ENCODE results near the gene LEF1. TPM values are rescaled to one million over a fixed set of nuclear protein-coding genes. Genes with fewer than 3 reads are reported as not detected.

LEF1 gene
- polyA plus RNA-seq, 1 donor (not counting 4 experiments of a cell fraction or from before 2014, with no cell fraction given): 1.5 TPM

- FAIRE-seq: no peak
Observed at GRCh38 chr4:108159845-108160244, 8.9 kb downstream of the LEF1 start.

GRCh38 chr4:108157655-108158054 is 11.1 kb downstream of the LEF1 start:
- no peak for FAIRE-seq
- no peaks in the 10 kb centered on the region for H3K36me3 ChIP-seq (ENCODE audit: control insufficient read depth in 2 of 2, extremely low read depth in 1 of 2, insufficient read depth in 2 of 2, low read length in 2 of 2)
- no peaks in the 10 kb centered on the region for H4K20me1 ChIP-seq (ENCODE audit: control insufficient read depth, extremely low read depth, insufficient read depth, low read length)
- H3K9me3 ChIP-seq (ENCODE audit: control insufficient read depth, low read depth, low read length): no peaks in the 10 kb centered on the region
- H3K79me2 ChIP-seq (ENCODE audit: control insufficient read depth, insufficient read depth, low read length): no peaks in the 10 kb centered on the region
- TF ChIP-seq CTCF (optimal IDR thresholded peaks at IDR 0.05 in 1 of 3, IDR thresholded peaks at IDR 0.05 in 1 of 3, conservative IDR thresholded peaks at IDR 0.05 in 1 of 3; ENCODE audit: extremely low read depth in 1 of 3, insufficient read depth in 2 of 3, low read length in 3 of 3): no peak
- no peak for TF ChIP-seq EZH2 (IDR thresholded peaks at IDR 0.05; ENCODE audit: low read length)
- H3K9me1 ChIP-seq (ENCODE audit: control insufficient read depth, extremely low read depth, insufficient read depth, low read length): no peaks in the 10 kb centered on the region
- H3K9ac ChIP-seq (ENCODE audit: control insufficient read depth, extremely low read depth, insufficient read depth, low read length): no peak overlapping the region
- H3K27ac ChIP-seq (ENCODE audit: control insufficient read depth, insufficient read depth, low read length): no peak overlapping the region
- no peak for DNase-seq (ENCODE audit: low read depth, low spot score)
- dilution Hi-C loops (cut with MboI; ENCODE audit: extremely low pct_ligation_motif_present, low sequenced_read_pairs): no loop called here
- H3K27me3 ChIP-seq (ENCODE audit: control insufficient read depth, extremely low read depth, insufficient read depth, low read length): peaks cover 23% of the 10 kb centered on the region
- H3K4me3 ChIP-seq (ENCODE audit: control insufficient read depth in 2 of 3, extremely low read depth in 1 of 3, insufficient read depth in 2 of 3, low read depth in 1 of 3, low read length in 3 of 3): no peak overlapping the region
- H3K4me2 ChIP-seq (ENCODE audit: control insufficient read depth, extremely low read depth, insufficient read depth, low read depth, low read length): no peak overlapping the region
- no peak overlapping the region for H2AFZ ChIP-seq (ENCODE audit: control insufficient read depth, low read length)
- no peaks in the 10 kb centered on the region for H3K4me1 ChIP-seq (ENCODE audit: control insufficient read depth, extremely low read depth, insufficient read depth, low read length)

More at GRCh38 chr4:108159845-108160244, 8.9 kb downstream of the LEF1 start:
- no peak overlapping the region for H2AFZ ChIP-seq (ENCODE audit: control insufficient read depth, low read length)
- TF ChIP-seq CTCF (optimal IDR thresholded peaks at IDR 0.05 in 1 of 3, IDR thresholded peaks at IDR 0.05 in 1 of 3, conservative IDR thresholded peaks at IDR 0.05 in 1 of 3; ENCODE audit: extremely low read depth in 1 of 3, insufficient read depth in 2 of 3, low read length in 3 of 3): no peak
- no peak for TF ChIP-seq EZH2 (IDR thresholded peaks at IDR 0.05; ENCODE audit: low read length)
- no peaks in the 10 kb centered on the region for H3K9me1 ChIP-seq (ENCODE audit: control insufficient read depth, extremely low read depth, insufficient read depth, low read length)
- no peaks in the 10 kb centered on the region for H3K4me1 ChIP-seq (ENCODE audit: control insufficient read depth, extremely low read depth, insufficient read depth, low read length)
- H3K9ac ChIP-seq (ENCODE audit: control insufficient read depth, extremely low read depth, insufficient read depth, low read length): no peak overlapping the region
- no peak for DNase-seq (ENCODE audit: low read depth, low spot score)
- no peaks in the 10 kb centered on the region for H3K79me2 ChIP-seq (ENCODE audit: control insufficient read depth, insufficient read depth, low read length)
- H3K36me3 ChIP-seq (ENCODE audit: control insufficient read depth in 2 of 2, extremely low read depth in 1 of 2, insufficient read depth in 2 of 2, low read length in 2 of 2): no peaks in the 10 kb centered on the region
- peaks cover 30% of the 10 kb centered on the region for H3K27me3 ChIP-seq (ENCODE audit: control insufficient read depth, extremely low read depth, insufficient read depth, low read length)
- no peak overlapping the region for H3K27ac ChIP-seq (ENCODE audit: control insufficient read depth, insufficient read depth, low read length)
- H4K20me1 ChIP-seq (ENCODE audit: control insufficient read depth, extremely low read depth, insufficient read depth, low read length): no peaks in the 10 kb centered on the region
- no peak overlapping the region for H3K4me2 ChIP-seq (ENCODE audit: control insufficient read depth, extremely low read depth, insufficient read depth, low read depth, low read length)
- H3K9me3 ChIP-seq (ENCODE audit: control insufficient read depth, low read depth, low read length): no peaks in the 10 kb centered on the region
- dilution Hi-C loops (cut with MboI; ENCODE audit: extremely low pct_ligation_motif_present, low sequenced_read_pairs): no loop called here
- H3K4me3 ChIP-seq (ENCODE audit: control insufficient read depth in 2 of 3, extremely low read depth in 1 of 3, insufficient read depth in 2 of 3, low read depth in 1 of 3, low read length in 3 of 3): no peak overlapping the region
